GM18517 (cell line): Measurements from ENCODE around the gene B3GNT9.
"Not testable (repeated sequence)": the region's sequence is repeated elsewhere in the genome, so short reads cannot be mapped to it uniquely, and the experiment has no call there.

Source experiments
- ATAC-seq: cut with Tn5 transposase; IDR thresholded peaks from one replicate; pipeline ENCODE4 v1.9.1; 2021; ENCODE audit warnings: mild to moderate bottlenecking, moderate library complexity; ENCODE audit not compliant: unreplicated experiment

B3GNT9 gene

GRCh38 chr16:67154578-67155294 is 3.9 kb upstream of the B3GNT9 start:
- ATAC-seq, result no peak

- no peak for ATAC-seq
Measured at GRCh38 chr16:67151431-67152097, 766 bp upstream of the B3GNT9 start.

GRCh38 chr16:67150047-67150832 is 558 bp downstream of the B3GNT9 start:
- peak; percentile 28 for ATAC-seq

GRCh38 chr16:67149276-67150046 is 1.3 kb downstream of the B3GNT9 start:
- ATAC-seq, result no peak

GRCh38 chr16:67148656-67149275 is 2.0 kb downstream of the B3GNT9 start:
- no peak for ATAC-seq

- ATAC-seq, result no peak
Measured at GRCh38 chr16:67148221-67148620, 2.6 kb downstream of the B3GNT9 start.

GRCh38 chr16:67147437-67148140 is 3.2 kb downstream of the B3GNT9 start:
- ATAC-seq, result no peak

- ATAC-seq, result no peak
Measured at GRCh38 chr16:67146523-67147357, 4.1 kb downstream of the B3GNT9 start.

- no peak for ATAC-seq
Measured at GRCh38 chr16:67145746-67146145, 5.1 kb downstream of the B3GNT9 start.

GRCh38 chr16:67144943-67145342 is 5.9 kb downstream of the B3GNT9 start:
- ATAC-seq, result no peak

- ATAC-seq, result no peak
Measured at GRCh38 chr16:67142342-67142741, 8.5 kb downstream of the B3GNT9 start.

GRCh38 chr16:67141391-67141790 is 9.4 kb downstream of the B3GNT9 start:
- no peak for ATAC-seq

- no peak for ATAC-seq
Measured at GRCh38 chr16:67137605-67138004, 13.2 kb downstream of the B3GNT9 start.

GRCh38 chr16:67129422-67129821 is 21.4 kb downstream of the B3GNT9 start:
- no peak for ATAC-seq

- ATAC-seq, result no peak
Measured at GRCh38 chr16:67128887-67129286, 21.9 kb downstream of the B3GNT9 start.

- ATAC-seq, result no peak
Measured at GRCh38 chr16:67128417-67128816, 22.4 kb downstream of the B3GNT9 start.

GRCh38 chr16:67122799-67123198 is 28.0 kb downstream of the B3GNT9 start:
- not testable (repeated sequence) for ATAC-seq

GRCh38 chr16:67120025-67120424 is 30.8 kb downstream of the B3GNT9 start:
- ATAC-seq, result no peak

GRCh38 chr16:67117716-67118115 is 33.1 kb downstream of the B3GNT9 start:
- ATAC-seq, result no peak
